Stimulated activated CD4-positive, alpha-beta T cell treated with anti-CD3 and anti-CD28 coated beads, TNF-alpha, amount 100 ng/mL, for 4 hours (primary cell): ENCODE results near the gene MED25.

Experiments used
- DNase-seq, 3 experiments: peaks; one replicate each; pipeline ENCODE4 v3.0.0-alpha.2; 2020; ENCODE audit warnings: low read depth in 3 of 3

Gene MED25

DNA sequence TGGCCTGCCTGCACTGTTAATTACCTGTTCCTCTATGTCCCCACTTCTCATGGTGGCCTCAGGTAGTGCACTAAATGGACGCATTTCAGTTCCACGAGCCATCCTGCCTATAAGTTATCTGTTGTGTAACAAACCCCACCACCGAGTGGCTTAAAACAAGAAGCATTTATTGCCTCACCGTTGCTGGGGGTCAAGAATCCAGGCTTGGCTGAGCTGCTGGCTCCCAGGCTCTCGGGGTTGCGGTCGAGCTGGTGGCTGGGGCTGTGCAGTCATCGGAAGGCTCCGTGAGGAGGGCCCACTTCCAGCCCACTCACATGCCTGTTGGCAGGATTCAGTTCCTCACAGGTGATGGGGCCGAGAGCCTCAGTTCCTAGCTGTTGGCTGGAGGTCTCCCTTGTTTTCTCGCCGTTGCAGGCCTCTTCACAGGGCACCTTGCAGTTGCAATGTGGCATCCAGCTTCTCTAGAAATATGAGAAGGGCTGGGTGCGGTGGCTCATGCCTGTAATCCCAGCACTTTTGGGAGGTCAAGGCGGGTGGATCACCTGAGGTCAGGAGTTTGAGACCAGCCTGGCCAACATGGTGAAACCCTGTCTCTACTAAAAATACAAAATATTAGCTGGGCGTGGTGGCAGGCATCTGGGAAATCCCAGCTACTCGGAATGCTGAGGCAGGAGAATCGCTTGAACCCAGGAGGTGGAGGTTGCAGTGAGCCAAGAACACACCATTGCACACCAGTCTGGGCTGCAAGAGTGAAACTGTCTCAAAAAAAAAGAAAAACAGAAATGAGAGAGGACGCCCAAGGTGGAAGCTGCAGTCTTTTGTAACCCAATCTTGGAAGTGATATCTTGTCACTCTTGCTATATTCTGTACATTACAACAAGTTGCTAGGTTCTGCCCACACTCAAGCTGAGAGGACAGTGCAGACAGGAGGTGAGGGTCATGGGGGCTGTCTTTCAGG lies 26.3 kb downstream of the MED25 start:
- no peak for DNase-seq

DNA sequence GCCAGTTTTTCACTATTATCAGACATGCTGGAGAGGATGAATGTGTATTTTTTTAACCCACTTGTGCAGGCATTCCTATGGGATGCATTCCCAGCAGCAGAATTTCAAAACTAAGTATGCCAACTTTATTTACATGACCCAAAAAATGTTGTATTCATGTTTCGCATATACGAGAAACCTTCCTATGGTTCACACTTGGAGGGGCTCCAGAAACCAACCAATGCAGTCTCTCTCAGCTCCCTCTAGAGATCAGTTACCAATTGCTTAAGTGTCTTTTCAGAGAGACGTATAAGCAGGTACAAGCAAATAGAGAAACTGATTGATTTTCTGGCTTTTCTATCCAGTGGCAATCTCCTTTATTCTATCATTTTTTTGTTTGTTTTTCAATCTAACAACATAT lies 27.3 kb downstream of the MED25 start:
- DNase-seq = no peak

DNA sequence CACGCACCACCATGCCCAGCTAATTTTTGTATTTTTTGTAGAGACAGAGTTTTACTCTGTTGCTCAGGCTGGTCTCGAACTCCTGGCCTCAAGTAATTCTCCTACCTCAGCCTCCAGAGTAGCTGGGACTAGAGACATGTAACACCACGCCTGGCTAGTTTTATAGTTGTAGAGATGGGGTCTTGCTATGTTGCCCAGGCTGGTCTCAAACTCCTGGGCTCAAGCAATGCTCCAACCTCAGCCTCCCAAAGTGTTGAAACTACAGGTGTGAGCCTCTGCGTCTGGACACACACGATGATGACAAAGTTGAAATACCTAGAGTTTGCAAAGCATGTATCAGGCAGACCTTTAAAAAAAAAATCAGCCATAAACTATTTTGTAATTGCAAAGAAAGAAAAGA lies 28.3 kb downstream of the MED25 start:
- no peak for DNase-seq

DNA sequence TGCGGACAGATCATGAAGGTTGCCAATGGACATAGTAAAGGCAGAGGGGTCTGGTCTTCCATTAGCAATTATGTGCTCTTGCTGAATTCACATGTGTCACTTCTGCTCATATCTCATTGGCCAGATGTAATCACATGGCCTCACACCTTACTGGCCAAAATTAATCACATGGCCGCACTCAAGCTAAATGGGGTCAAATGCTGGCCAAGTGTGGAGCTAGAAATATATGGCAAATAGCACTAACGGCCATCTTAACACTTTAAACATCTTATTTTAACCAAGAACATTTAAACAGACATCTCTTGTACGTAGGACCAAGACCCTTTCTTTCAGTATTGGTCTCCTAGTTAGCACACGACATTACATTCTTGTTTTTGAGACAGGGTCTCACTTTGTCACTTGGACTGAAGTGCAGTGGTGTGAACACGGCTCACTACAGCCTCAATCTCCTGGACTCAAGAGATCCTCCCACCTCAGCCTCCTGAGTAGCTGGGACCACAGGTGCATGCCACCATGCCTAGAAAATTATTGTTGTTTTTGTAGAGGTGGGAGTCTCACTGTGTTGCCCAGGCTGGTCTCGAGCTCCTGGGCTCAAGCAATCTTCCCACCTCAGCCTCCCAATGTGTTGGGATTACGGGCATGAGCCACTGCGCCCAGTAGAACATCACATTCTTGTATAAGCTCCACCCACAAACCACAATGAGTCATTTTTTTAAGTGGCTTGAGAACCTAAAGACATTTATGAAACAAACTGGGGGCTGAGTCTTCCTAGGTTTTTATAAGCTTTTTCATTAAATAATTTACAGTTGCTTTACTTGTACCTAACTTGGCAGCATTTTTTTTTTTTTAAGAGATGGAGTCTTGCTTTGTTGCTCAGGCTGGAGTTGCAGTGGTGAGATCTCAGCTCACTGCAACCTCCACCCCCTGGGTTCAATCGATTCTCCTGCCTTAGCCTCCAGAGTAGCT lies 29.9 kb downstream of the MED25 start:
- DNase-seq = no peak

DNA sequence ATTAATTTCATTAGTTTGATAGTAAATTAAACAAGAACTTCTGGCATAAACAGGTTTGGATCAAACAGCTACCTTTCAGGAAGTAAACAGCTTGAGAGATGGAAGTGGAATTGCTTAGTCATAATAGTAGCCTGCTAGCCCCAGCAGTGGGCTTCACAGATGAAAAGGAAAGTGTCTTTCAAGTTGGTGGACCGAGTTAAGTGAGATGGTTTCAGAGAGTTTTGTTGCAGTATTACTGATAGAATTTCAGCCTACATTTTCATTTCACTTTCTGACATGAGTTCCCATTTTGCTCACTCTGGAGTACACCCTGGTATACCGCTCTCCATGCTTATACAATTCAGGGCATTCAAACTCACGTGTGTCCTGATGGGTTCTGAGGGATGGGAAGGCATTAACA lies 30.8 kb downstream of the MED25 start:
- DNase-seq = no peak

DNA sequence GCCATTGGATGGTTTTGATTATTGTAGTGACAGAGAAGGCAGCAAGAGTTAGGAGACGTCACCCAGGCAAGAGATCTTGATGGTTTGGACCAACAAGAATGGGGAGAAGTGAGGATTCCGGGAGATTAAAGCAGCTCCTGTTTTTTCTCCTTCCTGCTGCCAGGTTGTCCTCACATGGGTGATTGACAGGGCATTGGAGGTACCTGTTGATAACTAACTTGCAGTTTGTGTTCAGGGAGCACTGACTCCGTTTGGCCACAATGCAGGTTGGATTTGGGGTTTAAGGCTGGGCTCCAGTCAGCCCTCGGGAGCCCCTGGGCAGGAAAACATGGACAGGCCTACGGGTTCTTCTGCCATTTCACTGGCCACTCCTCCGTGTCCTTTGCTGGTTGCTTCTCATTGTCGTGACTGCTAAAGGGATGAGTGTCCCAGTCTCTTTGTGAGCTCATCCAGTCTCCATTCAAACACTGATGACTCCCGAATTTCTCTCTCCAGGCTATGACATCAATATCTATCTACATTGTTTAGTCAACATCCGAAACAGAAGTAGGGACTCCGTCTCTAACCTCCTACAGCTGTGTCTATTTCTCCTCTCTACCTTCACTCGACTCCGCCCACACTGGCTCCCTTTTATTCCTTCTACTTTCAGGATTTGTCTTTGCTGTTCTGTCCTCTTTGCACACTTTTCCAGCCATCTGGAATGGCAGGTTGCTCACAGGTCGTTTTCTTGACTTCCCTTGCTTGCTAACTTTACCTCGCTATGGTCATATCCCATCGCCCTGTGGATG lies 31.5 kb downstream of the MED25 start:
- no peak for DNase-seq

DNA sequence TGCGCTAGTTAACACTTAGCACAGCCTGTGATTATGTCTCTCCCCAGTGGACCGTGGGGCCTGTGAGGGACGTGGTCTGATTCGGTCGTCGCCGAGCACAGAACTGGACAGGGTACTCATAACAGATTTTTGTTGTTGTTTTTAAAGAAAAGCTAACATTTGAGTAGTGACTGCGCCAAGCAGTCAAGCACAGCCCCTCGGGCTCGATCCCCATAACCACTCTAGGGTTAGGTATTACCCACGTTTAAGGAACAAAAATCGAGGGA lies 32.1 kb downstream of the MED25 start:
- no peak for DNase-seq

DNA sequence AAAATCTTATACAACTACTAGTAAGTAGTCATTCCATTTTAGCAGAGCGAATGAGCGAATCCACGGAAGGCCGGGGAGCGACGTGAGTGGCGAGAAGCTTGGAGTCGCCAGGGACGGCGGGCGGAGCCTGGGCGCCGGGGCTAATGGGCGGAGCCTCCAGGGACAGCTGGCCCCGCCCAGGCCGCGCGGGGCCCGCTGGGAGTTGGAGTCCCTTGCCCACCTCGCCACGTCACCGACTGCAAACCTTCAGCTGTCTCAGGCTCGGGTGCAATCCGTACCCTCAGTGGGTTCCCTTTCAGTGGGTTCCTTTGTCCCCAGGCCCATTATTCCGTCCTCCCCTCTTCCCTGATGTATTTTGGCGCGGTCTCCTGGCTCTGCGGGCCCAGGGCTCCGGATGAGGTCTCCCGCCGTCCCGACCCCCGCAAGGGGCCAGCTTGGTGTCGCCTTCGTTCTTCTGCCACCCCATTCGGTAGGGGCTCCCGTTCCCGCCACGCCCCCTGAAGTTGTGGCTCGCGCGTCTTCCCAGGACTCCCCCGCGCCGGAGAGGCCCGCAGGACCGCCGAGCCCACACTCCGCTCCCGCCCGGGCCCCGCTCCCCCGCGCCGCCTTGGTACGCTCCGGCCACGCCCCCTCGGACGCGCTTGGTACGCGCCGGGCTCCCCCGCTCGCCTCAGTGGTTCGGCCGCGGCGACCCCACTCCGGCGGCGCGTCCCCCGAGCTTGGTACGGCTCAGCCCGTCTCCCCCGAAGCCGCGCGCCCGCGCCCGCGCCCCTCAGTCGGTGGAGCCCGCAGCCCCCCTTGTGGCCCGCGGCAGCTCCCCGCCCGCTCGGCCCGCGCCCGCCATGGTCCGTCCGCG lies 32.6 kb downstream of the MED25 start, which contains the start of gene PTOV1:
Gene PTOV1, plus strand, starts transcription at position 673 of the 856 bp plus-strand sequence.
- DNase-seq = peak; percentile 77 to 80 (median 79)

DNA sequence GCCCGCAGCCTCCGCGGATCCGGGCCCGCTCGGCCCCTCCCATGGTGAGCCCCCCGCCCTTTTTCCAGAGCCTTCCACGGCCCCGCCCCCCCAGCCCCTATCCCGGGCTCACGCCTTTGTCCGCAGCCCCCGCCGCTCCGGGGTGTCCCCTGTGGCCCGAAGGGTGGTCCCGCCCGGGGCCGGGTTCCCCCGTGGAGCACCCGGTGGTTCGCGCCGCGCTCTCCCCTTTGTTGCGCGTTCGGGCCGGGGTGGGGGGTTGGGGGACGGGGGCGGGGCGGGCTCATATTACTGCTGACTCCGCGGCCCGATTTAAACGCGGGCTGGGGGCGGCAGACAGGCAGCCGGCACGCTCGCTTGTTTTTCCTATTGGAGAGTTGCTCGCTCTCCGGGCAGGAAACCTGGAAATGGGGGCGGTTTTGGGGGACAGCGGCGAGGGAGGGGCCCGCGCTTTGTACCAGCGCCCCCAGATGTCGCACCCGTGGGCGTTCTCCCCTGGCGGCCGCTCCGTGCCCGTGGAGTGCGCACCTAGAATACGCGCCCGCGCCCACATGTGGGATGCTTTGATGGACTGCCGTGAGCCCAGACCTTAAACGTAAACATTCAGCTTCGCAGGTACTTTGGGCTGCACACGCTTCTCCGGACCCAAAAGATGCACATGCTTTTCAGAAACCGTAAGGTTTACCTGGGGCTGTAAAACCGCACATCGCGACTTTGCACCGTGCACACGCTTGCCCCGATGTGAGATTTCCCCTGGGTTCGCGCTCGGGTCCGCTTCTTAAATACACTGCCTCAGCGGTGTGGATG lies 33.6 kb downstream of the MED25 start:
- no peak for DNase-seq

DNA sequence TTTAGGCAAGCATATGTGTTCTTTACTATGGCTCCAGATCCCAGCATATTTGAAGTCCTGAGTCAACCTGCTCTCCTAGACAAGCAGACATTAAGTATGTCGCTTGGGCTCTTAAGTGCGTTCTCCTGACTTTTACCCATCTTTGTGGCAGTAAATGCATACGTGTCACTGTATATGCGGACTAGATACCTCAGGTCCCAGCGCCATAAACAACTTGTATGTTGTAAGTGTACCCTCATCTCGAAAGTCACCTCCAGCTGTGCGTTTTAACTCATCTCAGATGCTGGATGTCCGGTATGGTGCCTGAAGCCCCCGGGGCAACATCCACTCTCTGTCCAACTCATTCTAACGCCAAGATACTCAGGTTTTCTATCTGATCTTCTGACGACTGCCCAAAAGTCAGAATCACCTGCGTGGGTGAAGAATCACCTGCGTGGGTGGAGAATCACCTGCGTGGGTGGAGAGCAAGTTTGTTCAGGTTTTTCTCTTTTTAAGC lies 34.6 kb downstream of the MED25 start:
- DNase-seq = no peak

DNA sequence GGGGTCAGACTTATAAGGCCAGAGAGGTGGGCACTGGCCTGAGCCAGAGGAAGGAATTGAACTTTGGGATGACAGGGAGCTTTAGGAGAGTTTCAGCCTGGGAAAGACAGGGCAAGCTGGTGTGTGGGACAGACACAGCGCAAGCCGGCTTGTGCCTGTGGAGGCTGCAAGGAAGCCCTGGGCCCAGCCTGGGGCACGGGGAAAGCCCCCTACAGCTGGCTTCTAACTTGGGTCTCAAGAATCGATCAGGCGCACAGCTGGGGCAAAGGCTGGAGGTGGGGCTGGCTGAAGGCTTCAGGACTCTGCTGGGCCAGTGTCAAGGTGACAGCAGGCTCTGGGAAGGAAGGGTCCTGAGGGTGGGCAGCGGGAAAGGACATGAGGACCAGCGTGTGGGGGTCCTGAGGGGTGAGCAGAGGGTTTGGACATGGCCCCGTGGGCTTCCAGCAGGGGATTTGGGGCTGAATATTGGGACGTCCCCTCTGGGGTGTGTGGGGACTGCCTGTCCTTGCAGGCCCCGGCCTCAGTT lies 35.8 kb downstream of the MED25 start:
- no peak for DNase-seq

DNA sequence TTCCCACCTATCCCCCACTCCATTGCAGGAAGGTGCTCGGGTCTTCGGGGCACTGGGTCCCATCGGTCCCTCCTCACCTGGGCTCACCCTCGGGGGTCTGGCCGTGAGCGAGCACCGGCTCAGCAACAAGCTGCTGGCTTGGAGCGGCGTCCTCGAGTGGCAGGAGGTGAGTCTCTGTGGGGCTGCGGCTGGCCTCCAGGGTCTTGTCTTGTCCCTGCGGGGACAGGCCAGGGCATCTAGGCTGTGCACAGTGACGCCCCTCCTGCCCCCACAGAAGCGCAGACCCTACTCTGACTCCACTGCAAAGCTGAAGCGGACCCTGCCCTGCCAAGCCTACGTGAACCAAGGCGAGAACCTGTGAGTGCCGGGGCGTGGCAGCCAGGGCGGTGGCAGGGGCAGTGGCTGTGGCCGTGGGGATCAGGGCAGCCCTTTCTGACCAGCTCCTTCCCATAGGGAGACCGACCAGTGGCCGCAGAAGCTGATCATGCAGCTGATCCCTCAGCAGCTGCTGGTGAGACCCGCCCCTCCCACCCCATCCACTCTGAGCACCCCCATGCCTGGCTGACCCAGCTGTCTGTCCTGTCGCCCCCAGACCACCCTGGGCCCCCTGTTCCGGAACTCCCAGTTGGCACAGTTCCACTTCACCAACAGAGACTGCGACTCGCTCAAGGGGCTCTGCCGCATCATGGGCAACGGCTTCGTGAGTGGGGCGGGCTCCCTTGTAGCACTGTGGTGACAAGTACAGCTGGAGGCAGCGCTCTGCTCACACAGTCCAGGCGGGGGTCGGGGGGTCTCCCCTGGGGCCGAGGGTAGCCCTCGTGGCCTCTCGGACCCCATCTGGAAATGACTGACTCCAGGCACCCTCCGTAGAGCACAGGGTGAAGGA lies 36.5 kb downstream of the MED25 start:
- DNase-seq = no peak

DNA sequence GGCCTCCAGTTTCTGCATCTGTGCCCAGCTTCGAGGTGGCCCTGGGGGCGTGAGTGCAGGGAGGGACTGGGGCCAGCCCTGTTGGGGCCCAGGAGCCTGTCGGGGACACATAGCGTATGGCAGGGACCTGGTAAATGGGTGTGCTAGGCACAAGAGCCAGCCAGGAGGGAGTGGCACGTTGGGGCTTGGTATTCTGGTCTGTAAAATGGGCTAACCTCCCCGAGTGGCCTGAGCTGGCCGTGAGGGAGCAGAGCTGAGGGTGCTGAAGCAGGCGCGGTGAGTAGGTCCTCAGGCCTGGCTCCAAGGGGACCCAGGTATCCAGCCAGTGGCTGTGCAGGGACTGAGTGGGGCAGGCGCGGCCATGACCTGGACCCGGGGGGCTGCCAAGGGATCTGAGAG lies 37.2 kb downstream of the MED25 start:
- DNase-seq = no peak

DNA sequence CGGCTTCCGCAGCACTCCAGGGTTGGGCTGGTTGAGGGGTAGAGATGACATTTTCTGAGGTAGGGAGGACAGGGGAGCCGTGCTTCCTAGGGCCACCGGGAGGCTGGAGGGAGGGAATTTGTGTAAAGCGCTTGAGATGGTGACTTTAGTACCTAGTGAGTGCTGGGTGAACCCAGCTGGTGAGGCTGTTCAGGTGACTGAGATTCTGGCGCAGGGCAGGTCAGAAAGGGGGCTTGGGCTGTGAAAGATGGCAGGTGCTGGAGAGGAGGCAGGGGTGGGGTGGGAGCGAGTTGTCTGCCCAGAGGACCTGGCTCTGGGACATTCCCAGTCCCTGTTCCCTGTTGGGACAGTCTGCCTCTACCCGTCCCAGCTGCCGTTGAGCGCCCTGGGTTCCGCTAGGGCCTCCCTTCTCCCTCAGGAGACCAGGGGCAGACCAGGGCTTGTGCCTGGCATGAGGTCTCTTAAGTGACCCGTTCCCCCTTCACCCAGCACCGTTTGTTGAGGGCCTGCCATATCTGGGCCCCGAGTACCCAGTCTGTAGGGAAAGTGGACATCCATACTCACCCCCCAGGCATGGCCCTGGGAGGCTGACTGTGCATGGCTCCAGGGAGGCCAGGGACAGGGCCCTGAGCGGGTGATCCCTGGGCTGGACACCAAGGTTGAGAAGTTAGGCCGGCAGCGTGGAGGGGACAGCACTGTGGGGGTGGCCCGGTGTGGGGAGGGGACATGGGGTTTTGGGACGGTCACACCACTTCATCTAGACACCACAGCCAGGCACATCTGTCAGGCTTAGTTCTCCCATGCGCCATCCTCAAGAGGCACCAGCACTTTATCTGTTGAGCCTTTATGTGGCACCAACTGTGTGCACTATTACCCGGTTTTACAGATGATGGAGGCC lies 37.8 kb downstream of the MED25 start:
- DNase-seq = no peak

DNA sequence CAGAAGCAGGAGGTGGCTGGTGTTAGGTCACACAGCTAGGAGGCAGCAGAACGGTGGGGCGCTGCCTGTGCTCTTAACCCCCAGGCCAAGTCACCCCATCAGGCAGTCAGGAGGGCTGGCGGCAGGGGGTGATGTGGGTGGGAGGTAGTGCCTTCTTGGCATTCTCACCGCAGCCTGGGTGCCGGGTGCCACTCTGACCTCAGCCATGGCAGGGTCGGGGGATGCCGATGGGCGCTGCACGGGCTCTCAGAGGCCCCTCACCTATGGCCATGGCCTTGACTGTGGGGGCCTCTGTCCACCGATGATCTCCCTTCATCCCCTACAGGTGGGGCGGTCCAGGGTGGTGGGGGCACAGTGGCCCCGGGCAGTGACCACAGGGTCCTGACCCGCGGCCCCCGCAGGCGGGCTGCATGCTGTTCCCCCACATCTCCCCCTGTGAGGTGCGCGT lies 38.5 kb downstream of the MED25 start:
- DNase-seq = no peak

DNA sequence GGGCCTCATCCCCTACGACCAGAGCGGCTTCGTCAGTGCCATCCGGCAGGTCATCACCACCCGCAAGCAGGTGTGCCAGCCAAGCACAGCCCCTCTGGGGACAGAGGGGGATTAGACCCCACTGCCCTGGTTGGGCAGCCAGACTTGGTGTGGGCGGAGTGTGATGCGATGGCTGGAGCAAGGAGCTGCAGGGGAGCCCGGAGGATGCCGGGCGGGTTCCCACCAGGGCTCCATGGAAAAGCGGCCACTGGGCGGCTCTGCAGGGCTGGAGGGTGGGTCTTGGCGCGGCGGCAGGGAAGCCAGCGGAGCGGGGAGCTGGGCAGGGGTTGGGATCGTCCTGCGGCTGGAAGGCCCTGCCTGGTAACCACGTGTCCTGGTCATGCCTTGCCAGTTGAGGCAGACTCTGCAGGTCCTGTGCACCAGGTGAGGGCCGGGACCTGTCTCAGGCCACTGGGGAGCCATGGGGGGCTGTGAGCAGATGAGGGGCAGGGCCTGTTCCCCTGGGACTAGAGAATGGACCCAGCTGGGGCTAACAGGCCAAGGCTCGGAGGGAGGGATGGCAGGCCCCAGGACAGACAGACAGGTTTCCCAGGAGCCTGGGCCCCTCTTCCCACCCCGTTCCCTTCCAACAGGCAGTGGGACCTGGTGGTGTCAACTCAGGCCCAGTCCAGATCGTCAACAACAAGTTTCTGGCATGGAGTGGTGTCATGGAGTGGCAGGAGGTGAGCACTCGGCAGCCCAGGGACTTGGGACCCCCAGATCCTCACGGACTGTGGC lies 39.2 kb downstream of the MED25 start:
- DNase-seq = no peak

DNA sequence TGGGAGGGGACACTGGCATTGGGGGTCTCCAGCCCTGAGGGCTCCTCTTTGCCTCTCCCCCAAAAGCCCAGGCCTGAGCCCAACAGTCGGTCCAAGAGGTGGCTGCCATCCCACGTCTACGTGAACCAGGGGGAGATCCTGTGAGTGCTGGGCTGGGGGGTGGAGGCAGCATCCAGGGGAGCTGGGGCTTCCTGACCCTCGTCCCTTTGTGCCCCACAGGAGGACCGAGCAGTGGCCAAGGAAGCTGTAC lies 39.7 kb downstream of the MED25 start:
- DNase-seq = no peak
